ENCODE results near the gene CREB3L2.
"Not testable (repeated sequence)": the region's sequence is repeated elsewhere in the genome, so short reads cannot be mapped to it uniquely, and the experiment has no call there.

The CREB3L2 gene

DNA sequence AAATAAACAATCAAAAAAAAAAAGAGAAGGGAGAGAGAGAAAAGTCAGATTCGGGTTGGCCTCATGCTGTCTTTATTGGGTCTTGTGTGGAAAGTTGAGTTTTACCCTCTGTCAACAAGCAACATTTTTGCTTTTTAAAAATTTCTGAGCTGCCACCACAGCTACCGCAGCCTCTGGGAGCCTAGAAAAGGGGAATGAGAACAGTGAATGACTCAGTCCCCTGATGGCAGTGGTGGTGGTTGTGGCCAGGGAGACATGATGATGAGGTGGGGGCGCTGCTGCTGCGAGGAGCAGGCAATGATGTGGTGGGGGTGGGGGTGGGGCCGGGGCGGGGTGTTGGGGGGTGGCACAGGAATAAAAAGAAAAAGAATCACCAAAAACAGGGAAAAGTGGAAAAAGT is 20.0 kb upstream of the CREB3L2 start:
- TF ChIP-seq, protein P1, sequence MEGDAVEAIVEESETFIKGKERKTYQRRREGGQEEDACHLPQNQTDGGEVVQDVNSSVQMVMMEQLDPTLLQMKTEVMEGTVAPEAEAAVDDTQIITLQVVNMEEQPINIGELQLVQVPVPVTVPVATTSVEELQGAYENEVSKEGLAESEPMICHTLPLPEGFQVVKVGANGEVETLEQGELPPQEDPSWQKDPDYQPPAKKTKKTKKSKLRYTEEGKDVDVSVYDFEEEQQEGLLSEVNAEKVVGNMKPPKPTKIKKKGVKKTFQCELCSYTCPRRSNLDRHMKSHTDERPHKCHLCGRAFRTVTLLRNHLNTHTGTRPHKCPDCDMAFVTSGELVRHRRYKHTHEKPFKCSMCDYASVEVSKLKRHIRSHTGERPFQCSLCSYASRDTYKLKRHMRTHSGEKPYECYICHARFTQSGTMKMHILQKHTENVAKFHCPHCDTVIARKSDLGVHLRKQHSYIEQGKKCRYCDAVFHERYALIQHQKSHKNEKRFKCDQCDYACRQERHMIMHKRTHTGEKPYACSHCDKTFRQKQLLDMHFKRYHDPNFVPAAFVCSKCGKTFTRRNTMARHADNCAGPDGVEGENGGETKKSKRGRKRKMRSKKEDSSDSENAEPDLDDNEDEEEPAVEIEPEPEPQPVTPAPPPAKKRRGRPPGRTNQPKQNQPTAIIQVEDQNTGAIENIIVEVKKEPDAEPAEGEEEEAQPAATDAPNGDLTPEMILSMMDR (IDR thresholded peaks at IDR 0.05; ENCODE audit: low read depth, low read length) = no peak
- H3K9me3 ChIP-seq = no peaks in the 10 kb centered on the region
- H3K27me3 ChIP-seq = no peaks in the 10 kb centered on the region
- DNase-seq = no peak
- H3K4me1 ChIP-seq = no peaks in the 10 kb centered on the region; the same call in 1 of the 2 replicates
- no peaks in the 10 kb centered on the region for H3K36me3 ChIP-seq
- H3K4me3 ChIP-seq (ENCODE audit: low read depth, low read length) = no peak overlapping the region

DNA sequence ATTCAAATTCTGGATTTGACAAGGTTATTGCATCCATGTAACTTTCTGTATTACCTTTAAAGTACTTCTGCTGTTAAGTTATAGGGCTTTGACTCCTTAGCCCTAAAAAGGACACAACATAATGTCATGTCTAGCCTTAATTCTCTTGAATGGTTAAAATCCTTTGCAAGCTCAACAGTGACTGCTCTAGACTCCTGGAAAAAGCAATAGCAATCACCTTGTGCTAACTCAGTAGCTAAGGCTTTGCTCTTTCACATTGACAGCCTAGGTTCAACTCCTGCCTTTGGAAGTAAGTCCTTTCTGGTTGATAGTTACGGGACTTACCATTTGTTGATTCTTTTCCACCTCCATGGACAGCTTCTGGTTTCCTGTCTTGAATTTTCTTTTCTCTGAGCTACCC is 16.1 kb upstream of the CREB3L2 start:
- Histone ChIP-seq H3K4me1 (no peaks in the 10 kb centered on the region; the same call in 1 of the 2 replicates), H3K36me3 (no peaks in the 10 kb centered on the region), H3K27me3 (no peaks in the 10 kb centered on the region), H3K9me3 (no peaks in the 10 kb centered on the region), H3K4me3 (ENCODE audit: low read depth, low read length) (no peak overlapping the region)
- DNase-seq = no peak
- TF ChIP-seq, protein P1 (IDR thresholded peaks at IDR 0.05; ENCODE audit: low read depth, low read length) = no peak

DNA sequence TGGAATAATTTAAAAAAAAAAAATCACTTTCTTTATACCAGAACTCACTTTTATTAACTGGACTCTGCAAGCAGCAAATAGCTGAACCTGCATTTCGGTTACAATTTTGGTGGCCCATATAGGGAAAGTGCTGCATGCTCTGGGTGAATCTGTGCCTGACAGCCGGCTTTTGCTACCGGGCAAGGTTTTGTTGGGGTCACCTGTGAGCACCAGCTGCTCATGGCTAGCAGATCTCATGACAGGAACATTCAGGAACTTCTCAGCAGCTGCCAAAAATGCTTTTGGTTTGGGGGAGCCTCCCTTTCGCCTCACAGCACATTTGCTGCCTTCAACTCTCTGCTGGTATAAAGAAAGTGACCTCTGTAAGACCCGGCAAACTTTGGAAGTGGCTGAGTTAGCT is 13.2 kb upstream of the CREB3L2 start:
- Histone ChIP-seq H3K4me3 (ENCODE audit: low read depth, low read length) (no peak overlapping the region), H3K36me3 (no peaks in the 10 kb centered on the region), H3K4me1 (no peaks in the 10 kb centered on the region; the same call in 1 of the 2 replicates), H3K9me3 (no peaks in the 10 kb centered on the region), H3K27me3 (no peaks in the 10 kb centered on the region)
- TF ChIP-seq, protein P1 (IDR thresholded peaks at IDR 0.05; ENCODE audit: low read depth, low read length) = no peak
- no peak for DNase-seq

DNA sequence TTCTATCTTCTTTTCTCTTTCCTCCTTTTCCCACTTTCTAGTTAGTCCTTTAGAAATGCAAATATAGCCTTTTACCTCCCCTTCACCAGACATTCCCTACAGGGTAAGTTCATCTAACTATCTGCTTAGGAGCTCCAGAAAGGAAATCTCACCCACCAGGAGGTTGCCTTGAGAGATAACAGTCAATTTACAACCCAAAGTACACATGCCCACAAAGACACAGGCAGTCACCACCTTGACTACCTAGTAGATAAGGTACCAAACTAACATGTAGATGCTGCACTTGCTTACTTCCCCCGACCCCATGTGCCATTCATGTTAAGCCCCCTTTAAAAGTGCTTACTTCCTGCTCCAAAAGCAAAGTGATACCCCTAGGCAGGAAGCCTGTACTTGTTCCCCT is 12.8 kb upstream of the CREB3L2 start:
- TF ChIP-seq, protein P1 (IDR thresholded peaks at IDR 0.05; ENCODE audit: low read depth, low read length) = no peak
- DNase-seq = no peak
- H3K27me3 ChIP-seq = no peaks in the 10 kb centered on the region
- no peak overlapping the region for H3K4me3 ChIP-seq (ENCODE audit: low read depth, low read length)
- H3K9me3 ChIP-seq = no peaks in the 10 kb centered on the region
- no peaks in the 10 kb centered on the region; the same call in 1 of the 2 replicates for H3K4me1 ChIP-seq
- no peaks in the 10 kb centered on the region for H3K36me3 ChIP-seq

DNA sequence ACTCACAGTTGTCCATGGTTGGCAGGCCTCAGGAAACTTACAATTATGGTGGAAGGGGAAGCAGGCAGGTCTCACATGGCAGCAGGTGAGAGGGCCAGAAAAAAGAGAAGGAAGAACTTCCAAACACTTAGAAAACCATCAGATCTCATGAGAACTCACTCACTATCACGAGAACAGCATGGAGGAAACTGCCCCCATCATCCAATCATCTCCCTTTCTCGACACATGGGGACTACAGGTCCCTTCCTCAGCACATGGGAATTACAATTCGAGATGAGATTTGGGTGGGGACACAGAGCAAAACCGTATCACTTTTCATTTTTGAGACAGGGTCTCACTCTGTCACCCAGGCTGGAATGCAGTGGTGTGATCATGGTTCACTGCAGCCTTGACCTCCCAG is 12.3 kb upstream of the CREB3L2 start:
- H3K4me1 ChIP-seq; DNase-seq; H3K9me3 ChIP-seq; H3K4me3 ChIP-seq (ENCODE audit: low read depth, low read length); H3K36me3 ChIP-seq; H3K27me3 ChIP-seq: not testable (repeated sequence)

DNA sequence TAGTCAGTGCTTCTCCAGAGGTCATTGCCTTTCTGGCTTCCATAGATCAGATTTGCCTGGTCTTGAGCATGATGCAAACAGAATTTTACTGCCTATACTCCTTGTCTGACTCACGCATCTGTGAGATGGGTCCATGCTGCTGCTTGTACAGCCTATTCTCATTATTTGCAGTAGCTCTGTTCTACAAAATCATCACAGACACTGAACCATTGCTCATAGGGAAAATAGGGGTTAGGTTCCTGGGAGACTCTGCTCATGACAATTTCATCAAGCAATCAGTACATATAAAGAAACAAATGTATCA is 7.4 kb upstream of the CREB3L2 start:
- Histone ChIP-seq H3K4me1 (no peaks in the 10 kb centered on the region), H3K4me3 (ENCODE audit: low read depth, low read length) (no peak overlapping the region), H3K36me3 (no peaks in the 10 kb centered on the region), H3K9me3 (no peaks in the 10 kb centered on the region), H3K27me3 (no peaks in the 10 kb centered on the region)
- TF ChIP-seq, protein P1 (IDR thresholded peaks at IDR 0.05; ENCODE audit: low read depth, low read length) = no peak
- no peak for DNase-seq
